ENCODE measurements around the gene SLCO1B1. TPM values are rescaled to one million over a fixed set of nuclear protein-coding genes. Genes with fewer than 3 reads are reported as not detected.

SLCO1B1 gene
- total and polyA plus RNA-seq, 7 donors: not detected

DNA sequence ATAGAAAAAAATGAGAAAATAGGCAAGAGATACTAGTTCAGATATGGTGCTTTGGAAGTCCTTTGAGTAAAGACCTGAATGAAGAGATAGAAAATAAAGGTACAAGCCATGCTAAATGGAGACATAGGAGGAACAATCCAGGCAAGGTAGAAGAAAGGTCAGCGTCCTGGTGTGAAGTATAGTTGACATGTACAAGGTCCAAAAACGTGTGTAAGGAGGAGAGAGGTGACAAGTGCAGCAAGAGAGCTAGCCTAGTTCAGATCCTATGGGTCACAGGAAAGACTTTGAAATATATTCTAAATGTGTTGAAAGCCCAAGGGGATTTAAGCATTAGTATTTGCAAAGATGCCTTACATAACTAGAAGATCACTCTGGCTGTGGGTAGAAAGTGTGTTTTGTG is 88.2 kb downstream of the SLCO1B1 start:
- 34 to 63% methylated on average over 2 of the region's 2 CpGs for WGBS, 2 donors

DNA sequence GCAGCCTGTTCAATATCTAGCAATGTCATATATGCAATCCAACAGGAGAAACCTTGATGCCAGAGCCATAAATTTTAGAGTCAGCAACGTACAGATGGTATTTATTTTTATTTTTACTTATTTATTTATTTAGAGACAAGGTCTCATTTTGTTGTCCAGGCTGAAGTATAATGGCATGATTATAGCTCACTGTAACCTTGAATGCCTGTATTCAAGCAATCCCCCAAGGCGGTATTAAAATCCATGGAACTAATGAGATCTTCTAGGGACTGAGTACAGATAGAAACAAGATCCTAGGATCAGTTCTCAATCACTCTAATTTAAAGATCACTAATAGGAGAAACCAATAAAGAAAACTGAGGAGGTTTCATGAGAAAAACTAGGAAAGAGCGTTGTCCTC is 89.3 kb downstream of the SLCO1B1 start:
- intact Hi-C loops (cut with DNase I): no loop called here
- no peaks in the 10 kb centered on the region for H3K36me3 ChIP-seq
- H3K27ac ChIP-seq: no peak overlapping the region
- peaks cover 0 to 3% (median 0%) of the 10 kb centered on the region in 4 donors for H3K4me1 ChIP-seq
- H3K27me3 ChIP-seq: no peaks in the 10 kb centered on the region
- H3K9me3 ChIP-seq: no peaks in the 10 kb centered on the region
- 62 to 74% methylated on average over 3 of the region's 3 CpGs for WGBS, 2 donors
- DNase-seq: no peak
- no peak overlapping the region for H3K4me3 ChIP-seq
- TF ChIP-seq POLR2AphosphoS5 (IDR thresholded peaks at IDR 0.05) (no peak), POLR2A (IDR thresholded peaks at IDR 0.05) (no peak), EP300 (IDR thresholded peaks at IDR 0.05) (no peak)
- TF ChIP-seq, protein P1, sequence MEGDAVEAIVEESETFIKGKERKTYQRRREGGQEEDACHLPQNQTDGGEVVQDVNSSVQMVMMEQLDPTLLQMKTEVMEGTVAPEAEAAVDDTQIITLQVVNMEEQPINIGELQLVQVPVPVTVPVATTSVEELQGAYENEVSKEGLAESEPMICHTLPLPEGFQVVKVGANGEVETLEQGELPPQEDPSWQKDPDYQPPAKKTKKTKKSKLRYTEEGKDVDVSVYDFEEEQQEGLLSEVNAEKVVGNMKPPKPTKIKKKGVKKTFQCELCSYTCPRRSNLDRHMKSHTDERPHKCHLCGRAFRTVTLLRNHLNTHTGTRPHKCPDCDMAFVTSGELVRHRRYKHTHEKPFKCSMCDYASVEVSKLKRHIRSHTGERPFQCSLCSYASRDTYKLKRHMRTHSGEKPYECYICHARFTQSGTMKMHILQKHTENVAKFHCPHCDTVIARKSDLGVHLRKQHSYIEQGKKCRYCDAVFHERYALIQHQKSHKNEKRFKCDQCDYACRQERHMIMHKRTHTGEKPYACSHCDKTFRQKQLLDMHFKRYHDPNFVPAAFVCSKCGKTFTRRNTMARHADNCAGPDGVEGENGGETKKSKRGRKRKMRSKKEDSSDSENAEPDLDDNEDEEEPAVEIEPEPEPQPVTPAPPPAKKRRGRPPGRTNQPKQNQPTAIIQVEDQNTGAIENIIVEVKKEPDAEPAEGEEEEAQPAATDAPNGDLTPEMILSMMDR (IDR thresholded peaks at IDR 0.05): no peak

More for the DNA sequence above, 88.2 kb downstream of the SLCO1B1 start:
- DNase-seq: no peak
- Histone ChIP-seq H3K9me3 (no peaks in the 10 kb centered on the region), H3K4me3 (no peak overlapping the region), H3K4me1 (peaks cover 0 to 3% (median 0%) of the 10 kb centered on the region in 4 donors), H3K27me3 (no peaks in the 10 kb centered on the region), H3K36me3 (no peaks in the 10 kb centered on the region), H3K27ac (no peak overlapping the region)
- TF ChIP-seq, protein P1 (IDR thresholded peaks at IDR 0.05): no peak
- TF ChIP-seq POLR2A (IDR thresholded peaks at IDR 0.05) (no peak), EP300 (IDR thresholded peaks at IDR 0.05) (no peak), POLR2AphosphoS5 (IDR thresholded peaks at IDR 0.05) (no peak)
- intact Hi-C loops (cut with DNase I): no loop called here

DNA sequence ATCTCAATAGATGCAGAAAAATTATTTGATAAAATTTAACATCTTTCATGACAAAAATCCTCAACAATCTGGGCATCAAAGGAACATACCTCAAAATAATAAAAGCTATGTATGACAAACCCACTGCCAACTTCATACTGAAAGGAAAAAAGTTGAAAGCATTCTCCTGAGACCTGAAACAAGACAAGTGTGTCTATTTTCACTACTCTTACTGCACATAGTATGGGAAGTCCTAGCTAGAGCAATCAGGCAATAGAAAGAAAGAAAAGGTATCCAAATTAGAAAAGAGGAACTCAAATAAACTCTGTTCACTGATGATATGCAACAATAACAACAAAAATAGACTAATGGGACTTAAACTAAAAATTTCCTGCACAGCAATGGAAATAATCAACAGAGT is 90.1 kb downstream of the SLCO1B1 start:
- Histone ChIP-seq H3K9me3 (no peaks in the 10 kb centered on the region), H3K27me3 (no peaks in the 10 kb centered on the region), H3K27ac (no peak overlapping the region), H3K4me1 (peaks cover 0 to 3% (median 0%) of the 10 kb centered on the region in 4 donors), H3K36me3 (no peaks in the 10 kb centered on the region), H3K4me3 (no peak overlapping the region)
- intact Hi-C loops (cut with DNase I): no loop called here
- TF ChIP-seq, protein P1 (IDR thresholded peaks at IDR 0.05): no peak
- no peak for TF ChIP-seq POLR2A (IDR thresholded peaks at IDR 0.05)
- TF ChIP-seq POLR2AphosphoS5 (IDR thresholded peaks at IDR 0.05): no peak
- TF ChIP-seq EP300 (IDR thresholded peaks at IDR 0.05): no peak
- no peak for DNase-seq

DNA sequence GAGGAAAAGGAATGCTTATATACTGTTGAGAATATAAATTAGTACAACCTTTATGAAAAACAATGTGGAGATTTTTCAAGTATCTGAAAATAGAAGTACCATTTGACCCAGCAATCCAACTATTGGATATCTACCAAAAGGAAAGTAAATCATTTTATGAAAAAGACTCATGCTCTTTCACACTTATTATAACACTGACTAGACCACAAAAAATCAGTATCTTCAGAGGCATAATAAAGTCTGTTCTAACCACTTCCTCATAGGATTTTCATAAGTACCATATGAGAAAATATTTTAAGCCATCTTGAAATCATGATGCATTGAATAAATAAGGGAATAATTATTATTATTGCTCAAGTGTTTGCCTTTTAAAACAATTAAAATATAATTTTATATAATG is 90.8 kb downstream of the SLCO1B1 start:
- Histone ChIP-seq H3K27me3 (no peaks in the 10 kb centered on the region), H3K27ac (no peak overlapping the region), H3K4me1 (peaks cover 0 to 3% (median 0%) of the 10 kb centered on the region in 4 donors), H3K9me3 (no peaks in the 10 kb centered on the region), H3K4me3 (no peak overlapping the region), H3K36me3 (no peaks in the 10 kb centered on the region)
- intact Hi-C loops (cut with DNase I): no loop called here
- DNase-seq: no peak
- TF ChIP-seq EP300 (IDR thresholded peaks at IDR 0.05) (no peak), POLR2A (IDR thresholded peaks at IDR 0.05) (no peak), POLR2AphosphoS5 (IDR thresholded peaks at IDR 0.05) (no peak)
- TF ChIP-seq, protein P1 (IDR thresholded peaks at IDR 0.05): no peak

DNA sequence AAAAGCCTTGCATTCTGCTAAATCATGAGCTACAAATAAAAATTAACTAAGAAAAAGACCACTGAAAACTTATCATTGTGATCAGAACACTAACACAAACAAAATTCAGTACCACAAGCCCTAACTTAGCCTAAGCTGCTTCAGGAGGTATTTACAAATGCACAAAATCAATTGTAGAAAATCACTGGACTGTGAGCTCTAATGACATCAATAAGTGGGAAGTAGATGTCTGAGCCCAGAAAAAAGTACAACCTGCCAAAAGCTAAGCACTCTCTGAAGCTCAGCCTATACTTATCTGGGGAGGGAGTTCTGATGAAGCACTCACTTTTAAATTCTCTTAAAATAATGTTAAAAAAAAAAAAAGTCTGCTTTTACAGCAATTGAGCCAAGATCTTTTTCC is 92.9 kb downstream of the SLCO1B1 start:
- intact Hi-C loops (cut with DNase I): no loop called here
- TF ChIP-seq, protein P1 (IDR thresholded peaks at IDR 0.05): no peak
- TF ChIP-seq POLR2A (IDR thresholded peaks at IDR 0.05) (no peak), EP300 (IDR thresholded peaks at IDR 0.05) (no peak), POLR2AphosphoS5 (IDR thresholded peaks at IDR 0.05) (no peak)
- no peak for DNase-seq
- Histone ChIP-seq H3K27ac (no peak overlapping the region), H3K4me1 (no peaks in the 10 kb centered on the region), H3K36me3 (no peaks in the 10 kb centered on the region), H3K4me3 (no peak overlapping the region), H3K27me3 (no peaks in the 10 kb centered on the region), H3K9me3 (no peaks in the 10 kb centered on the region)
